ENCODE measurements around the gene RMI2.

RMI2 gene

GRCh38 chr16:11329071-11329491 lies 16.2 kb upstream of the RMI2 start:
- no peak for DNase-seq

DNA sequence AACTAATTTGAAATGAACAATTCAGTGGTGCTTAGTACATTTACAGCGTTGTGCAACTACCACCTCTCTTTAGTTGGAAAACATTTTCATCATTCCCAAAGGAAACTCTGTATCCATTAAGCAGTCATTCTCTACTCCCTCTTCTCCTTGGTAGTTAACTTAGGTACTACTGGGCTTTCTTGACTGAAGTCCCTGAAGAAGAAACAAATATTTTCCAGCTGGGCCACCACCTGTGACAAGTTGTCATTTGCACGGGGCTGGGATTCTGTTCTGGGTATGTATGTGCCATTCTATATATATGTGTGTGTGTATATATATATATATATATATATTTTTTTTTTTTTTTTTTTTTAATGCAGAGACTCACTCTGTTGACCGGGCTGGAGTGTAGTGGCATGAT lies 15.4 kb upstream of the RMI2 start:
- no peak for DNase-seq

GRCh38 chr16:11330526-11331237 lies 14.6 kb upstream of the RMI2 start:
- no peak for DNase-seq

- no peak for DNase-seq
These were observed 13.3 kb upstream of the RMI2 start for GRCh38 chr16:11331967-11332366.

- DNase-seq: no peak
These were observed 12.2 kb upstream of the RMI2 start for GRCh38 chr16:11333010-11333409.

GRCh38 chr16:11333702-11334101 lies 11.6 kb upstream of the RMI2 start:
- no peak for DNase-seq

- DNase-seq: no peak
These were observed 10.3 kb upstream of the RMI2 start for GRCh38 chr16:11334831-11335404.

GRCh38 chr16:11339075-11339474 lies 6.2 kb upstream of the RMI2 start:
- DNase-seq: no peak

DNA sequence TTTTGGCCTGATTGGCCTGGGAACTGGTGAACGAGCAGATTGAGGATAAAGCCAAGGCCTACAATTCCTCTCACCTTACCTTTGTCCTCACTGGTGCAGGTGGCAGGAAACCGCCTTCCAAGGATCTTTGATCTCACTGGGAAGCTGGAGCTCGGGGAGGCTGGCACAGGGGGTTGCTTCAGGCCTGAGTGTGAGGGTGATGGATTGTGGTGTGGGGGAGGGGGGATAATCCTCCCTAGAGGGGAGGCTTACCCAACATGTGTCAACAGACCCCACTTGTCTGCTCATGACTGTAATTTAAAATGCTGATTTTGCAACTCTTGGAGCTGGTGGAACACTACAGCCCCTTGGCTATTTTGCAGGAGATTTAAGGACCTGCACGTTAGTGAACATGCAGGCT lies 4.5 kb upstream of the RMI2 start:
- DNase-seq: no peak

DNA sequence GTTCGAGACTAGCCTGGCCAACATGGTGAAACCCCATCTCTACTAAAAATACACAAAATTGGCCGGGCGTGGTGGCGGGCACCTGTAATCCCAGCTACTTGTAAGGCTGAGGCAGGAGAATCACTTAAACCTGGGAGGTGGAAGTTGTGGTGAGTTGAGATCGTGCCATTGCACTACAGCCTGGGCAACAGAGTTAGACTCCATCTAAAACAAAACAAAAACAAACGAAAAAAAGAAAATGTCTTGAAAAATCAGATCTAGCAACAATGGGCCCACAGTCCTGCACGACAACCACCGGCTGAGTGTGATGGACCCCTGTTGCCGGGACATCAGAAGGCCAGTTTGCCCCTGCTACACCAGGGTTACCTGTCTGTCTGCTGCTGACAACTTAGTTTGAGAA lies 3.9 kb upstream of the RMI2 start:
- DNase-seq: no peak

- no peak for DNase-seq
These were observed 3.0 kb upstream of the RMI2 start for GRCh38 chr16:11342021-11342855.

GRCh38 chr16:11346700-11347319 lies 1.6 kb downstream of the RMI2 start:
- no peak for DNase-seq

DNA sequence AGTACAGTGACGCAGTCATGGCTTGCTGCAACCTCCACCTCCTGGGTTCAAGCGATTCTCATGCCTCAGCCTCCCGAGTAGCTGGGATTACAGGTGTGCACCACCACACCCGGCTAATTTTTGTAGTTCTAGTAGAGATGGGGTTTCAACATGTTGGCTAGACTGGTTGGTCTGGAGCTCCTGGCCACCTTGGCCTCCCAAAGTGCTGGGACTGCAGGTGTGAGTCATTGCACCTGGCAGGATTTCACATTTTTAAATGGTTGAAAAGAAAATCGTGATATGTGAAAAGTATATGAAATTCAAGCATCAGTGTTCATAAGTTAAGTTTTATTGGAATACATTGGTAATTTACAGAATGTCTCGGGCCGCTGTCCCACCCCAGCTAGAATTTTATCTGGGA lies 2.6 kb downstream of the RMI2 start:
- no peak for DNase-seq

- no peak for DNase-seq
These were observed 3.7 kb downstream of the RMI2 start for GRCh38 chr16:11348737-11349598.

GRCh38 chr16:11349599-11350276 lies 4.5 kb downstream of the RMI2 start:
- no peak for DNase-seq

GRCh38 chr16:11350519-11350918 lies 5.3 kb downstream of the RMI2 start:
- no peak for DNase-seq

DNA sequence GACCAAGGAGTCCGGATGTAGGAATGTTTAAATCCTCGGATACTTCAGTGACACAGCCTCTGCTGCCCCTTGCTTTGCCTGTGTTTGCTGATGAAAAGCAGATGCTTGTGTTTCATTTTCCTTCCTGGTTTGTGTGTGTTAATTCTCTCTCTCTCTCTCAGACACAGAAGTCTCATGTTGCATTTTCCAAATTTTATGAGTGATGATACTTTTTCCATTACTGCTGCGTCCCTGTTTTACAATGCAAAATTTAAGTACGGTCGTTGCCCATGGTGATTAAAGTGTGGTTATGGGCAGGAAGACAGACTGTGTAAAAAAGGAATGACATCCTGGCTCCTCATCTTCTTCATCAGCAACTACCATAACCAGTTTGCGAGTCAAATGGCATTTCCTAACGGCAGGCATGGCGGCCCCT lies 5.7 kb downstream of the RMI2 start:
- no peak for DNase-seq

DNA sequence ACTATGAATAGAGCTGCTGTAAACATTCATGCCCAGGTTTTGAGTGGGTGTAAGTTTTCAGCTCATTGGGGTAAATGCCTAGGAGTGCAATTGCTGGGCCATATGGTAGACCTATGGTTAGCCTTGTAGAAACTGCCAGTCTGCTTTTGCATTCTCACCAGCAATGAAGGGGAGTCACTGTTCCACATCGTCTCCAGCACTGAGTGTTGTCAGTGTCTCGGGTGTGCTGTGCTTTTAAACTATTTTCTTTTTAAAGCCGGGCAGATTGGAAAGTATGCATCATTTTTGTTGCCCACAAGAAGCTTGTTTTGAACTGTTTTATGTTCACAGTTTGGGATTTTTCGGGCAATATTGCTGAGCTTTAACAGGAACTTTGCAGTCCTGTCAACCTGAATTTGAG lies 7.9 kb downstream of the RMI2 start:
- DNase-seq: no peak

GRCh38 chr16:11354407-11354732 lies 9.1 kb downstream of the RMI2 start:
- no peak for DNase-seq

GRCh38 chr16:11354733-11355574 lies 9.7 kb downstream of the RMI2 start:
- peak; percentile 38 for DNase-seq

DNA sequence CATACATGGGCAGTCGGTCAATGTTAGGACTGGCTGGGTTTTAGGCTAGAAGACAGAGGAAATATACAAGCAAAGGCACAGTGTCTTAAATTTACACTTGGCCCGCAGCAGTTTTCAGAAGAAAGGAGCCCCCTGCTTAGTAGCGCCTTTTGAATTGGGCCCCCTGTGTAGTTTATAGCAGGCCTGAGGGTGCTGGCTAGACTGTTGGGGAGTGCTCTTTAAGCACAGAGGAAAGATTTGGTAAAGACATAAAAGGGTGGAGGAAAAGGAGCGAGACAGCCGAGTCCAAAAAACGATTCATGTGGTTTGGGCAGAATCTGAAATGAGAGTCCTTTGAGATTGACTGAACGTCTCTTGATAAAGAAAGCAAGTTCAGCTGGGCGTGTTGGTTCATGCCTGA lies 10.6 kb downstream of the RMI2 start:
- no peak for DNase-seq
